Measurements from ENCODE around the gene SCAF4.
"Not testable (repeated sequence)": the region's sequence is repeated elsewhere in the genome, so short reads cannot be mapped to it uniquely, and the experiment has no call there.

SCAF4 gene

GRCh38 chr21:31666445-31667010 is 65.4 kb downstream of the SCAF4 start:
- peaks cover 55% of the 10 kb centered on the region for H3K79me2 ChIP-seq (ENCODE audit: insufficient read depth, low read length)
- H4K20me1 ChIP-seq (ENCODE audit: insufficient read depth, low read length, poor library complexity, severe bottlenecking): peaks cover 52% of the 10 kb centered on the region

GRCh38 chr21:31665869-31666268 is 66.0 kb downstream of the SCAF4 start:
- not testable (repeated sequence) for H2AFZ ChIP-seq (ENCODE audit: low read length); H3K27me3 ChIP-seq (ENCODE audit: insufficient read depth, low read length, poor library complexity, severe bottlenecking); H3K9me3 ChIP-seq (ENCODE audit: insufficient read depth, low read depth, low read length); H3F3A ChIP-seq (ENCODE audit: low read depth); H3K9ac ChIP-seq (ENCODE audit: low read depth, low read length, poor library complexity, severe bottlenecking); H3K9me2 ChIP-seq (replicated peaks; ENCODE audit: low read depth, low read length)
- peak overlapping the region; percentile 53 for H3K4me2 ChIP-seq (ENCODE audit: low read depth, low read length, poor library complexity, severe bottlenecking)
- peaks cover 58% of the 10 kb centered on the region for H4K20me1 ChIP-seq (ENCODE audit: insufficient read depth, low read length, poor library complexity, severe bottlenecking)
- peak overlapping the region; percentile 16 for H3K4me3 ChIP-seq (ENCODE audit: low read length, poor library complexity, severe bottlenecking)
- peaks cover 62% of the 10 kb centered on the region for H3K79me2 ChIP-seq (ENCODE audit: insufficient read depth, low read length)
- peaks cover 40% of the 10 kb centered on the region for H3K36me3 ChIP-seq (ENCODE audit: insufficient read depth, low read length)
- H3K4me1 ChIP-seq (ENCODE audit: insufficient read depth, low read length, poor library complexity, severe bottlenecking): peaks cover 41% of the 10 kb centered on the region

More at GRCh38 chr21:31666445-31667010, 65.4 kb downstream of the SCAF4 start:
- Histone ChIP-seq H3K4me3 (ENCODE audit: low read length, poor library complexity, severe bottlenecking) (no peak overlapping the region), H3K4me1 (ENCODE audit: insufficient read depth, low read length, poor library complexity, severe bottlenecking) (peaks cover 37% of the 10 kb centered on the region), H3K36me3 (ENCODE audit: insufficient read depth, low read length) (peaks cover 44% of the 10 kb centered on the region), H3K9ac (ENCODE audit: low read depth, low read length, poor library complexity, severe bottlenecking) (no peak overlapping the region), H3K9me3 (ENCODE audit: insufficient read depth, low read depth, low read length) (no peaks in the 10 kb centered on the region), H3K27me3 (ENCODE audit: insufficient read depth, low read length, poor library complexity, severe bottlenecking) (no peaks in the 10 kb centered on the region), H3K4me2 (ENCODE audit: low read depth, low read length, poor library complexity, severe bottlenecking) (peak overlapping the region; percentile 53), H3F3A (ENCODE audit: low read depth) (no peaks in the 10 kb centered on the region; the same call in 1 of the 2 replicates), H2AFZ (ENCODE audit: low read length) (no peak overlapping the region), H3K9me2 (replicated peaks; ENCODE audit: low read depth, low read length) (no peaks in the 10 kb centered on the region)
- no peak for TF ChIP-seq EZH2phosphoT487 (IDR thresholded peaks at IDR 0.05; ENCODE audit: borderline replicate concordance)
- no peak for TF ChIP-seq CTCF (conservative IDR thresholded peaks at IDR 0.05; ENCODE audit: low read length)

- peaks cover 66% of the 10 kb centered on the region for H3K79me2 ChIP-seq (ENCODE audit: insufficient read depth, low read length)
- H3K4me1 ChIP-seq (ENCODE audit: insufficient read depth, low read length, poor library complexity, severe bottlenecking): peaks cover 46% of the 10 kb centered on the region
- no peaks in the 10 kb centered on the region for H3K9me3 ChIP-seq (ENCODE audit: insufficient read depth, low read depth, low read length)
- peaks cover 62% of the 10 kb centered on the region for H4K20me1 ChIP-seq (ENCODE audit: insufficient read depth, low read length, poor library complexity, severe bottlenecking)
- H3K36me3 ChIP-seq (ENCODE audit: insufficient read depth, low read length): peaks cover 37% of the 10 kb centered on the region
- H3K27me3 ChIP-seq (ENCODE audit: insufficient read depth, low read length, poor library complexity, severe bottlenecking): no peaks in the 10 kb centered on the region
- peak overlapping the region; percentile 16 for H3K4me3 ChIP-seq (ENCODE audit: low read length, poor library complexity, severe bottlenecking)
- no peaks in the 10 kb centered on the region; the same call in 1 of the 2 replicates for H3F3A ChIP-seq (ENCODE audit: low read depth)
- H3K9me2 ChIP-seq (replicated peaks; ENCODE audit: low read depth, low read length): no peaks in the 10 kb centered on the region
- no peak overlapping the region for H2AFZ ChIP-seq (ENCODE audit: low read length)
- no peak overlapping the region for H3K9ac ChIP-seq (ENCODE audit: low read depth, low read length, poor library complexity, severe bottlenecking)
- TF ChIP-seq CTCF (conservative IDR thresholded peaks at IDR 0.05; ENCODE audit: low read length): 0 out of 2 replicates have a peak, but pooled peaks have one; percentile 8
- no peak for TF ChIP-seq EZH2phosphoT487 (IDR thresholded peaks at IDR 0.05; ENCODE audit: borderline replicate concordance)
- peak overlapping the region; percentile 53 for H3K4me2 ChIP-seq (ENCODE audit: low read depth, low read length, poor library complexity, severe bottlenecking)
Observed at GRCh38 chr21:31665397-31665796, 66.5 kb downstream of the SCAF4 start.

Data from Loucy (cell line).